Measurements from ENCODE around the gene GPR55. TPM values are rescaled to one million over a fixed set of nuclear protein-coding genes. Genes with fewer than 3 reads are reported as not detected.
A peak's percentile ranks its signal among the peaks of the same experiment; 100 is the strongest.

Gene GPR55
- total and polyA plus RNA-seq, 10 of the 15 experiments (the other 5 are each of a cell fraction or from before 2014, with no cell fraction given) = 2.1 to 30.1 (median 16.2) TPM

DNA sequence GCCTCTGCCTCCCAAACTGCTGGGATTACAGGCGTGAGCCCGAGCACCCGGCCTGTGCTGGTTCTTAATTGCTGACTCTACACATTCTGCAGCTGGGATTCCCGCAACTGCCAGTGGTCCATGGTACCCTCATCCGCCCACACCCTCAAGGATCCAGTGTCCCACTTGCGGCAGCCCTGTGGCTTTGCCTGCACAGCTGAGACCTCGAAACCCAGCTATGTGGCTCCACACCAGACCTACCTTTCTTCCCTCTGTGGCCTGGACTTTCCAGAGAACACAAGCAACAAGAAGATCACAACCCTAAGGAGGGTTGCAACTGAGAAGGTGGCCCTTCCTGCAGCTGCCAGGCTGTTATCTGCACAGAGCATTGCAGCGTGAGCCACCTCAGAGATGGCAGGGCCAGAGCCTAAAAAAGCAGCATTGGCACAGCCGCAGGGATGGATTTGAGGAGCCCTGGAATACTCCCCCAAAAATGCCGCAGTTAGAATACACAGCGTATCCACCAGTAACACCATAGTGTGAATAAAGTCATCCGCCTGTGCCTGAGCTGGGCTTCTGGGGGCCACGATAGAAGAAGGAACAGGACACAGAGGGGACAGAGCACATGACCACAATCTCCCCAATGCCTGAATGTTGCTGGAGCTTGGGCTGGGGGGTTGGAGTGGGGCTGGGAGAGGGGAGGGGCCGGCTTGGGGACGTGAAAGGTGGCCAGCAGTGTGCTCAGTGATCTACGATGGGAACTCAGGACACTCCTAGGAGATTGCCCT lies 1.9 kb downstream of the GPR55 start (continued):
- TF ChIP-seq SKIL (IDR thresholded peaks at IDR 0.05; ENCODE audit: low read depth, poor library complexity, severe bottlenecking) (no peak), CBFB (IDR thresholded peaks at IDR 0.05; ENCODE audit: low read depth) (peak; percentile 41; the same call in 1 of the 2 replicates), SP1 (IDR thresholded peaks at IDR 0.05; ENCODE audit: low read depth, low read length) (peak; percentile 17), EP300 (IDR thresholded peaks at IDR 0.05; ENCODE audit: borderline replicate concordance in 1 of 2, control insufficient read depth in 1 of 2, low read depth in 2 of 2, low read length in 2 of 2) (peak in 1 of 2 experiments; percentile 28; a peak in 1 of 4 replicates), SUPT20H (IDR thresholded peaks at IDR 0.05; ENCODE audit: borderline replicate concordance, control insufficient read depth, low read depth, low read length) (no peak), RAD21 (IDR thresholded peaks at IDR 0.05; ENCODE audit: insufficient read depth, low read depth, low read length) (no peak), NR2C1 (IDR thresholded peaks at IDR 0.05) (no peak), YY1 (IDR thresholded peaks at IDR 0.05; ENCODE audit: low read depth, low read length) (no peak), SRF (IDR thresholded peaks at IDR 0.05; ENCODE audit: low read depth in 2 of 2, low read length in 2 of 2) (no peak), TCF3 (IDR thresholded peaks at IDR 0.05; ENCODE audit: borderline replicate concordance, insufficient read depth, low read depth, low read length) (no peak), RBBP5 (conservative IDR thresholded peaks at IDR 0.05) (no peak), EED (IDR thresholded peaks at IDR 0.05; ENCODE audit: low read depth) (peak; percentile 85), SMARCA5 (IDR thresholded peaks at IDR 0.05) (peak; percentile 22; the same call in 1 of the 2 replicates), IRF5 (IDR thresholded peaks at IDR 0.05; ENCODE audit: borderline replicate concordance) (no peak), RB1 (IDR thresholded peaks at IDR 0.05; ENCODE audit: borderline replicate concordance) (no peak), FOXK2 (IDR thresholded peaks at IDR 0.05) (no peak), TAF1 (IDR thresholded peaks at IDR 0.05; ENCODE audit: borderline replicate concordance, low read depth, low read length) (no peak), MTA2 (IDR thresholded peaks at IDR 0.05; ENCODE audit: low read depth) (peak; percentile 38; the same call in 1 of the 2 replicates), ETV6 (conservative IDR thresholded peaks at IDR 0.05 in 1 of 2, IDR thresholded peaks at IDR 0.05 in 1 of 2; ENCODE audit: borderline replicate concordance in 1 of 2, low read depth in 1 of 2) (no peak), SMAD5 (IDR thresholded peaks at IDR 0.05; ENCODE audit: low read depth) (0 out of 2 replicates have a peak, but pooled peaks have one; percentile 38), IKZF1 (conservative IDR thresholded peaks at IDR 0.05) (peak; percentile 84)
- TF ChIP-seq, protein P1, sequence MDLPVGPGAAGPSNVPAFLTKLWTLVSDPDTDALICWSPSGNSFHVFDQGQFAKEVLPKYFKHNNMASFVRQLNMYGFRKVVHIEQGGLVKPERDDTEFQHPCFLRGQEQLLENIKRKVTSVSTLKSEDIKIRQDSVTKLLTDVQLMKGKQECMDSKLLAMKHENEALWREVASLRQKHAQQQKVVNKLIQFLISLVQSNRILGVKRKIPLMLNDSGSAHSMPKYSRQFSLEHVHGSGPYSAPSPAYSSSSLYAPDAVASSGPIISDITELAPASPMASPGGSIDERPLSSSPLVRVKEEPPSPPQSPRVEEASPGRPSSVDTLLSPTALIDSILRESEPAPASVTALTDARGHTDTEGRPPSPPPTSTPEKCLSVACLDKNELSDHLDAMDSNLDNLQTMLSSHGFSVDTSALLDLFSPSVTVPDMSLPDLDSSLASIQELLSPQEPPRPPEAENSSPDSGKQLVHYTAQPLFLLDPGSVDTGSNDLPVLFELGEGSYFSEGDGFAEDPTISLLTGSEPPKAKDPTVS (IDR thresholded peaks at IDR 0.05; ENCODE audit: low read depth, low read length) = no peak
- TF ChIP-seq, protein P2, sequence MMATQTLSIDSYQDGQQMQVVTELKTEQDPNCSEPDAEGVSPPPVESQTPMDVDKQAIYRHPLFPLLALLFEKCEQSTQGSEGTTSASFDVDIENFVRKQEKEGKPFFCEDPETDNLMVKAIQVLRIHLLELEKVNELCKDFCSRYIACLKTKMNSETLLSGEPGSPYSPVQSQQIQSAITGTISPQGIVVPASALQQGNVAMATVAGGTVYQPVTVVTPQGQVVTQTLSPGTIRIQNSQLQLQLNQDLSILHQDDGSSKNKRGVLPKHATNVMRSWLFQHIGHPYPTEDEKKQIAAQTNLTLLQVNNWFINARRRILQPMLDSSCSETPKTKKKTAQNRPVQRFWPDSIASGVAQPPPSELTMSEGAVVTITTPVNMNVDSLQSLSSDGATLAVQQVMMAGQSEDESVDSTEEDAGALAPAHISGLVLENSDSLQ (IDR thresholded peaks at IDR 0.05) = no peak
